Right lobe of liver (tissue), 6 donors: ENCODE data around the gene CLPTM1. TPM values are rescaled to one million over a fixed set of nuclear protein-coding genes. Genes with fewer than 3 reads are reported as not detected.
A peak's percentile ranks its signal among the peaks of the same experiment; 100 is the strongest.

Experiments
- ATAC-seq, 4 donors: fragments of 200-7000 bp; cut with Tn5 transposase; one replicate each; pipeline ENCODE4 v1.9.1; 2020; ENCODE audit warnings: mild to moderate bottlenecking in 4 of 4, moderate library complexity in 4 of 4
- DNase-seq, 3 donors: peaks; one replicate each; pipeline ENCODE4 v3.0.0-alpha.2; 2020
- H3K27ac ChIP-seq, 3 donors: fragments of 200-600 bp; one replicate each; pipeline ENCODE4 v1.8.0; 2022
- H3K27me3 ChIP-seq, 2 donors: fragments of 200-600 bp; one replicate each; pipeline ENCODE4 v1.8.0; 2022
- H3K36me3 ChIP-seq, 4 donors: fragments of 200-600 bp; sonication (generic) in 1 of 4; one replicate each; pipeline versions ENCODE4 v1.5.1 to v1.8.0; 2017 to 2022; ENCODE audit warnings: control low read depth in 1 of 4
- H3K4me1 ChIP-seq, 4 donors: fragments of 200-600 bp; sonication (generic) in 1 of 4; one replicate each; pipeline versions ENCODE4 v1.5.1 to v1.8.0; 2017 to 2022; ENCODE audit warnings: control low read depth in 1 of 4
- H3K4me3 ChIP-seq, 3 donors: fragments of 200-600 bp; one replicate each; pipeline ENCODE4 v1.8.0; 2022
- H3K9me3 ChIP-seq, 4 donors: fragments of 200-600 bp; sonication (generic) in 1 of 4; one replicate each; pipeline versions ENCODE4 v1.5.1 to v1.8.0; 2017 to 2022; ENCODE audit warnings: control low read depth in 1 of 4
- POLR2A ChIP-seq: fragments of 450-650 bp; IDR thresholded peaks from one replicate; pipeline ENCODE4 v1.6.1; 2017; ENCODE audit warnings: antibody characterized with exemption, mild to moderate bottlenecking
- WGBS: methylation state at CpG from one replicate; pipeline ENCODE4 v1.1.6; 2018; ENCODE audit warnings: low coverage, low lambda C conversion rate; ENCODE audit not compliant: insufficient coverage; ENCODE audit errors: missing lambda C conversion rate; 5-methylcytosine and 5-hydroxymethylcytosine counted together
- intact Hi-C, 2 donors: fragments of 100-400 bp; cut with DNase I; formaldehyde crosslinking; loops; one replicate each; pipeline versions ENCODE4 v1.11.2 to v1.14.1; 2022
- long read RNA-seq: library from polyadenylated mRNA; unstranded; transcript quantifications from one replicate; pipeline ENCODE4 v2.0.0, GENCODE V29; 2019
- total RNA-seq, 6 experiments: library from RNA; depleted of rRNA in 2 of 6; stranded (reverse); fragments of >200 nt in 2 of 6; fragmentation: NEBNext Ultra II Directional in 3 of 6; extraction: Animal tissue kit (Norgen Biotek cat#: 25700) in 3 of 6; gene quantifications; one replicate each; pipeline versions ENCODE4 v1.1.0 to v1.2.4, GENCODE V29; 2016 to 2023
- TF ChIP-seq, protein P1 (sequence below), 4 donors: fragments of 200-600 bp in 3 of 4; fragments of 450-650 bp in 1 of 4; IDR thresholded peaks; one replicate each; pipeline versions ENCODE4 v1.5.1 to v1.8.0; 2016 to 2022; ENCODE audit warnings: antibody characterized with exemption in 4 of 4, mild to moderate bottlenecking in 2 of 4
- donor health status: DM: no; HTN: yes; CAD: no.
- donor health status: DM: no; HTN: no; CAD: no.
- donor health status: DM: no; HTN: no; CAD: no.
- donor health status: DM: no; HTN: yes; CAD: no.
- donor health status: DM: no; HTN: yes; CAD: no.

The CLPTM1 gene, protein sequence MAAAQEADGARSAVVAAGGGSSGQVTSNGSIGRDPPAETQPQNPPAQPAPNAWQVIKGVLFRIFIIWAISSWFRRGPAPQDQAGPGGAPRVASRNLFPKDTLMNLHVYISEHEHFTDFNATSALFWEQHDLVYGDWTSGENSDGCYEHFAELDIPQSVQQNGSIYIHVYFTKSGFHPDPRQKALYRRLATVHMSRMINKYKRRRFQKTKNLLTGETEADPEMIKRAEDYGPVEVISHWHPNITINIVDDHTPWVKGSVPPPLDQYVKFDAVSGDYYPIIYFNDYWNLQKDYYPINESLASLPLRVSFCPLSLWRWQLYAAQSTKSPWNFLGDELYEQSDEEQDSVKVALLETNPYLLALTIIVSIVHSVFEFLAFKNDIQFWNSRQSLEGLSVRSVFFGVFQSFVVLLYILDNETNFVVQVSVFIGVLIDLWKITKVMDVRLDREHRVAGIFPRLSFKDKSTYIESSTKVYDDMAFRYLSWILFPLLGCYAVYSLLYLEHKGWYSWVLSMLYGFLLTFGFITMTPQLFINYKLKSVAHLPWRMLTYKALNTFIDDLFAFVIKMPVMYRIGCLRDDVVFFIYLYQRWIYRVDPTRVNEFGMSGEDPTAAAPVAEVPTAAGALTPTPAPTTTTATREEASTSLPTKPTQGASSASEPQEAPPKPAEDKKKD
- total RNA-seq: 10 to 100 TPM; 78.7 to 90.6 (median 83.9) TPM
- long read RNA-seq, partial matches to known transcripts: 3 of 4 reads
- long read RNA-seq, other reads (novel, unspliced or antisense): 0 of 4 reads

DNA sequence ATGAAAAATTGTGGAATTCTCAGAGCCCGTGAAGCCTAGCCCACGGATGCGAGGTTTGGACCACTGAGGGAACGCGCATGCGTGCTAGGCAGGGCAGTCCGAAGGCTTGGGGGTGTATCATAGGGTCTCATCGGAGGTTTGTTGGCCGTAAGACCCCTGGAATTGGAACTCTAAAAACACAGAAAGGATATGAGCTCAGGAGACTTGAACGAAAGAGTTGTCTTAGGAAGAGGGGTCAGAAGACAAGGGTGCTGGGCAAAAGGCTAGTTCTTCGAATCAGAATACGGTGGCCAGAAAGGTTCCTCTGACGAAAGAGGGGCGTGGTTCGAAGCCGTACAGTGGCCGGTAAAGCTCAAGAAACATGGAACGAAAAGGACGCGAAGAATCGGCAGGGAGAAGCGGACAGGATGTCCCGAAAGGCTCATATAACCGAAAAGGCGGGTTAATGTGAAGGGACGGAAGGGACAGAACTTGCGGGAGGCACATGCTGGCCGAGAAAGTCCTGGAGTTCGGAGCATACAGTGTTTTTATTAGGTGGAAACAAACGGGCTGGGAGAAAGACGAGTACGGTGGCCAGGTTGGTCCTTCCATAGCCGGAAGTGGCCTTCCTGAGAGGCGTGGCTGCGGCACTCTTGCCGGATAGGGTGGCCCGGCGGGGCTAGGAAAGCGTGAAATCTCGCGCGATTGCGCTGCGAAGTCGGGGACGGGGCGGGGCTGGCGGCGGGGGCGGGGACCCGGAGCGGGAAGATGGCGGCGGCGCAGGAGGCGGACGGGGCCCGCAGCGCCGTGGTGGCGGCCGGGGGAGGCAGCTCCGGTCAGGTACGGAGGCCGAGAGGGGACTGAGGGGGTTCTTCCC is at the start of gene CLPTM1:
CLPTM1 (plus strand) TSS at position 732 of the 856 bp plus-strand sequence; CDS start at position 748, 16 bp downstream.
- TF ChIP-seq, protein P1, sequence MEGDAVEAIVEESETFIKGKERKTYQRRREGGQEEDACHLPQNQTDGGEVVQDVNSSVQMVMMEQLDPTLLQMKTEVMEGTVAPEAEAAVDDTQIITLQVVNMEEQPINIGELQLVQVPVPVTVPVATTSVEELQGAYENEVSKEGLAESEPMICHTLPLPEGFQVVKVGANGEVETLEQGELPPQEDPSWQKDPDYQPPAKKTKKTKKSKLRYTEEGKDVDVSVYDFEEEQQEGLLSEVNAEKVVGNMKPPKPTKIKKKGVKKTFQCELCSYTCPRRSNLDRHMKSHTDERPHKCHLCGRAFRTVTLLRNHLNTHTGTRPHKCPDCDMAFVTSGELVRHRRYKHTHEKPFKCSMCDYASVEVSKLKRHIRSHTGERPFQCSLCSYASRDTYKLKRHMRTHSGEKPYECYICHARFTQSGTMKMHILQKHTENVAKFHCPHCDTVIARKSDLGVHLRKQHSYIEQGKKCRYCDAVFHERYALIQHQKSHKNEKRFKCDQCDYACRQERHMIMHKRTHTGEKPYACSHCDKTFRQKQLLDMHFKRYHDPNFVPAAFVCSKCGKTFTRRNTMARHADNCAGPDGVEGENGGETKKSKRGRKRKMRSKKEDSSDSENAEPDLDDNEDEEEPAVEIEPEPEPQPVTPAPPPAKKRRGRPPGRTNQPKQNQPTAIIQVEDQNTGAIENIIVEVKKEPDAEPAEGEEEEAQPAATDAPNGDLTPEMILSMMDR (IDR thresholded peaks at IDR 0.05): peak in 1 of 4 donors; percentile 45
- peak; percentile 55 for TF ChIP-seq POLR2A
- Histone ChIP-seq H3K27me3 (no peaks in the 10 kb centered on the region), H3K36me3 (no peaks in the 10 kb centered on the region), H3K27ac (peak within 1 kb of the TSS; percentile 64 to 93 (median 81)), H3K4me3 (peak within 1 kb of the TSS; percentile 96 to 100 (median 99)), H3K9me3 (no peaks in the 10 kb centered on the region), H3K4me1 (peaks cover 0 to 46% (median 10%) of the 10 kb centered on the region in 4 donors)
- intact Hi-C loops: loop anchor here in 1 of 2 donors (5.0 kb wide), 1 partner anchor 53 kb away; no protein-coding TSS in a partner anchor
- ATAC-seq (peak; percentile 79 to 87 (median 87)), DNase-seq (peak; percentile 98)
- under 1% methylated on average over 32 of the region's 65 CpGs for WGBS

DNA sequence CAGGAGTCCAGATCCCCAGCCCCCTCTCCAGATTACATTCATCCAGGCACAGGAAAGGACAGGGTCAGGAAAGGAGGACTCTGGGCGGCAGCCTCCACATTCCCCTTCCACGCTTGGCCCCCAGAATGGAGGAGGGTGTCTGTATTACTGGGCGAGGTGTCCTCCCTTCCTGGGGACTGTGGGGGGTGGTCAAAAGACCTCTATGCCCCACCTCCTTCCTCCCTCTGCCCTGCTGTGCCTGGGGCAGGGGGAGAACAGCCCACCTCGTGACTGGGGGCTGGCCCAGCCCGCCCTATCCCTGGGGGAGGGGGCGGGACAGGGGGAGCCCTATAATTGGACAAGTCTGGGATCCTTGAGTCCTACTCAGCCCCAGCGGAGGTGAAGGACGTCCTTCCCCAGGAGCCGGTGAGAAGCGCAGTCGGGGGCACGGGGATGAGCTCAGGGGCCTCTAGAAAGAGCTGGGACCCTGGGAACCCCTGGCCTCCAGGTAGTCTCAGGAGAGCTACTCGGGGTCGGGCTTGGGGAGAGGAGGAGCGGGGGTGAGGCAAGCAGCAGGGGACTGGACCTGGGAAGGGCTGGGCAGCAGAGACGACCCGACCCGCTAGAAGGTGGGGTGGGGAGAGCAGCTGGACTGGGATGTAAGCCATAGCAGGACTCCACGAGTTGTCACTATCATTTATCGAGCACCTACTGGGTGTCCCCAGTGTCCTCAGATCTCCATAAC is 49.6 kb upstream of the CLPTM1 start, which contains the start of gene APOE:
APOE (plus strand) TSS at position 360 of the 724 bp plus-strand sequence. CDS start 829 bp downstream, outside the sequence.
- peak; percentile 75 to 90 (median 88) for DNase-seq
- H3K9me3 ChIP-seq: no peaks in the 10 kb centered on the region
- peak; percentile 46 to 71 (median 62) for ATAC-seq
- peak within 1 kb of the TSS; percentile 48 to 84 (median 83) for H3K4me3 ChIP-seq
- 2% methylated on average over 14 of the region's 20 CpGs for WGBS
- intact Hi-C loops: loop anchor here in 1 of 2 donors (5.0 kb wide), 1 partner anchor 42 kb away; the partner anchor contains the start of gene APOC2
- no peaks in the 10 kb centered on the region for H3K27me3 ChIP-seq
- TF ChIP-seq, protein P1 (IDR thresholded peaks at IDR 0.05): no peak
- peak; percentile 65 for TF ChIP-seq POLR2A
- H3K4me1 ChIP-seq: peaks cover 0 to 48% (median 0%) of the 10 kb centered on the region in 4 donors
- H3K27ac ChIP-seq: peak within 1 kb of the TSS; percentile 50 to 78 (median 75)
- H3K36me3 ChIP-seq: peaks cover 0 to 35% (median 11%) of the 10 kb centered on the region in 4 donors

DNA sequence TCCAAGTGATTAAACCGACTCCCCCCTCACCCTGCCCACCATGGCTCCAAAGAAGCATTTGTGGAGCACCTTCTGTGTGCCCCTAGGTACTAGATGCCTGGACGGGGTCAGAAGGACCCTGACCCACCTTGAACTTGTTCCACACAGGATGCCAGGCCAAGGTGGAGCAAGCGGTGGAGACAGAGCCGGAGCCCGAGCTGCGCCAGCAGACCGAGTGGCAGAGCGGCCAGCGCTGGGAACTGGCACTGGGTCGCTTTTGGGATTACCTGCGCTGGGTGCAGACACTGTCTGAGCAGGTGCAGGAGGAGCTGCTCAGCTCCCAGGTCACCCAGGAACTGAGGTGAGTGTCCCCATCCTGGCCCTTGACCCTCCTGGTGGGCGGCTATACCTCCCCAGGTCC is 47.6 kb upstream of the CLPTM1 start:
- no peak for ATAC-seq
- Histone ChIP-seq H3K4me1 (peaks cover 0 to 60% (median 0%) of the 10 kb centered on the region in 4 donors), H3K4me3 (peak overlapping the region; percentile 48 to 84 (median 83)), H3K27me3 (no peaks in the 10 kb centered on the region), H3K9me3 (no peaks in the 10 kb centered on the region), H3K27ac (peak overlapping the region in 2 of 3 donors; percentile 31 to 49), H3K36me3 (peaks cover 0 to 27% (median 7%) of the 10 kb centered on the region in 4 donors)
- intact Hi-C loops: loop anchor here in 1 of 2 donors (5.0 kb wide), 1 partner anchor 40 kb away; the partner anchor contains the start of gene APOC2
- TF ChIP-seq POLR2A: no peak
- TF ChIP-seq, protein P1 (IDR thresholded peaks at IDR 0.05): no peak
- WGBS: 51% methylated on average over 3 of the region's 12 CpGs
- DNase-seq: no peak
